Hepatocyte (in vitro differentiated cells): ENCODE measurements around the gene CTCFL. TPM values are rescaled to one million over a fixed set of nuclear protein-coding genes. Genes with fewer than 3 reads are reported as not detected.

ENCODE experiments used
- DNase-seq: peaks from one replicate; pipeline ENCODE4 v3.0.0-alpha.2; 2016; ENCODE audit warnings: low spot score
- H2AFZ ChIP-seq: fragments of 200-600 bp; sonication (generic); 2 replicates; pipeline ENCODE4 v1.6.0; 2016; ENCODE audit warnings: antibody characterized with exemption, mild to moderate bottlenecking
- H3K27ac ChIP-seq: fragments of 200-600 bp; sonication (generic); 2 replicates; pipeline ENCODE4 v1.5.1; 2016; ENCODE audit warnings: mild to moderate bottlenecking
- H3K27me3 ChIP-seq: fragments of 200-600 bp; sonication (generic); 2 replicates; pipeline ENCODE4 v1.6.1; 2016
- H3K36me3 ChIP-seq: fragments of 200-600 bp; sonication (generic); replicated peaks from 2 replicates; pipeline ENCODE4 v1.5.1; 2016; ENCODE audit warnings: low read depth; ENCODE audit not compliant: insufficient read depth
- H3K4me1 ChIP-seq: fragments of 200-600 bp; sonication (generic); 2 replicates; pipeline ENCODE4 v1.5.1; 2016; ENCODE audit warnings: mild to moderate bottlenecking, moderate library complexity; ENCODE audit not compliant: insufficient read depth
- H3K4me2 ChIP-seq: fragments of 200-600 bp; sonication (generic); 2 replicates; pipeline ENCODE4 v1.6.0; 2016
- H3K4me3 ChIP-seq: fragments of 200-600 bp; sonication (generic); 2 replicates; pipeline ENCODE4 v1.5.1; 2016; ENCODE audit warnings: mild to moderate bottlenecking
- H3K79me2 ChIP-seq: fragments of 200-600 bp; sonication (generic); 2 replicates; pipeline ENCODE4 v1.6.0; 2017; ENCODE audit warnings: mild to moderate bottlenecking
- H3K9me2 ChIP-seq: fragments of 200-600 bp; sonication (generic); replicated peaks from 2 replicates; pipeline ENCODE4 v1.6.0; 2017; ENCODE audit warnings: mild to moderate bottlenecking; ENCODE audit not compliant: insufficient read depth
- H3K9me3 ChIP-seq: fragments of 200-600 bp; sonication (generic); 2 replicates; pipeline ENCODE4 v1.5.1; 2016; ENCODE audit warnings: low read depth, mild to moderate bottlenecking
- H4K20me1 ChIP-seq: fragments of 200-600 bp; sonication (generic); 2 replicates; pipeline ENCODE4 v1.6.0; 2016; ENCODE audit warnings: mild to moderate bottlenecking; ENCODE audit not compliant: insufficient read depth, poor library complexity, severe bottlenecking
- EZH2 ChIP-seq: fragments of 200-600 bp; sonication (generic); IDR thresholded peaks from 2 replicates; pipeline ENCODE4 v1.6.1; 2016; ENCODE audit warnings: antibody characterized with exemption, mild to moderate bottlenecking, borderline replicate concordance
- EZH2phosphoT487 ChIP-seq: fragments of 200-600 bp; sonication (generic); IDR thresholded peaks from one replicate; pipeline ENCODE4 v1.6.1; 2018; ENCODE audit warnings: antibody characterized with exemption, mild to moderate bottlenecking, low read depth, moderate library complexity; ENCODE audit not compliant: unreplicated experiment, severe bottlenecking
- WGBS: methylation state at CpG from one replicate; pipeline ENCODE4 v1.1.6; 2016; ENCODE audit warnings: low lambda C conversion rate; ENCODE audit errors: missing lambda C conversion rate; 5-methylcytosine and 5-hydroxymethylcytosine counted together
- polyA plus RNA-seq: library from polyadenylated mRNA; unstranded; fragments of >200 nt; fragmentation: Nextera tagmentation; extraction: Ambion mirVana; gene quantifications from 2 replicates; pipeline ENCODE4 v1.2.1, GENCODE V29; 2016
- total RNA-seq: library from RNA; depleted of rRNA; stranded (reverse); fragments of >200 nt; gene quantifications from 2 replicates; pipeline ENCODE4 v1.2.3, GENCODE V29; 2014
- TF ChIP-seq, protein P1 (sequence below): fragments of 200-600 bp; sonication (generic); IDR thresholded peaks from 2 replicates; pipeline ENCODE4 v1.5.1; 2016; ENCODE audit warnings: antibody characterized with exemption, mild to moderate bottlenecking; ENCODE audit not compliant: poor library complexity

The CTCFL gene
- total and polyA plus RNA-seq, 2 experiments from 2014 or later: not detected

DNA sequence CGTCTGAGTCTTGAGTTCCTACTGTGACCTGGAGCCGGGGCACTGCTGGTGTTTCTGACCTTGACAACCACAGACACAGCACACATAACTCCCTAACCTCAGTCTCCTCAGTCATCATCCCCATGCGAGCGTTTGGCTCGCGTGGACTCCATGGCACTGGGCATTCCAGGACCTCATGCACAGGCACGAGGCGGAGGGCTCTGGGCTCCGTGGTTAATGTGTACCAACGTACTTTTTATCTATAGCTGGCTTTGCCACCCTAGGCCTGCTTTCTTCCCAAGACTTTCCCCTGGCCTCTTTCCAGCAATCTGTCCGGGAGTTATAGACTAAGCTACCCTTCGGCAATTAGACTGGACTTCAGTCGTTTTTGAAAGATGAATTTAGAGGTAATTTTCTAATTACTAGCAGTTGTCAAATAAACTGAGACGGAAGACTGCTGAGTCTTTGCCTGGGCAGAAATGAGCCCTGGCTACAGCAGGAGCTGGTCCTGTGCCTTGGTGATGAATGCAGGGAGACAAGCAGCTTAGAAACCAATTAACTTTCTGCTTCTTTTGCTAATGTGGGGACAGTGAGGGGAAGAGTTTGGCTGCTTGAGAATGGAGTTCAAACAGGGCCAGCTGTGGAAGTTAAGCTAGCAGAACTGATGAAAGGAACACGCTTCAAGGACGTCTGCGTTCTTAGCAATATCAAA is 16.1 kb upstream of the CTCFL start:
- H3K4me3 ChIP-seq: no peak overlapping the region
- no peaks in the 10 kb centered on the region for H3K4me1 ChIP-seq
- no peaks in the 10 kb centered on the region for H3K36me3 ChIP-seq
- no peak for TF ChIP-seq EZH2phosphoT487
- TF ChIP-seq, protein P1, sequence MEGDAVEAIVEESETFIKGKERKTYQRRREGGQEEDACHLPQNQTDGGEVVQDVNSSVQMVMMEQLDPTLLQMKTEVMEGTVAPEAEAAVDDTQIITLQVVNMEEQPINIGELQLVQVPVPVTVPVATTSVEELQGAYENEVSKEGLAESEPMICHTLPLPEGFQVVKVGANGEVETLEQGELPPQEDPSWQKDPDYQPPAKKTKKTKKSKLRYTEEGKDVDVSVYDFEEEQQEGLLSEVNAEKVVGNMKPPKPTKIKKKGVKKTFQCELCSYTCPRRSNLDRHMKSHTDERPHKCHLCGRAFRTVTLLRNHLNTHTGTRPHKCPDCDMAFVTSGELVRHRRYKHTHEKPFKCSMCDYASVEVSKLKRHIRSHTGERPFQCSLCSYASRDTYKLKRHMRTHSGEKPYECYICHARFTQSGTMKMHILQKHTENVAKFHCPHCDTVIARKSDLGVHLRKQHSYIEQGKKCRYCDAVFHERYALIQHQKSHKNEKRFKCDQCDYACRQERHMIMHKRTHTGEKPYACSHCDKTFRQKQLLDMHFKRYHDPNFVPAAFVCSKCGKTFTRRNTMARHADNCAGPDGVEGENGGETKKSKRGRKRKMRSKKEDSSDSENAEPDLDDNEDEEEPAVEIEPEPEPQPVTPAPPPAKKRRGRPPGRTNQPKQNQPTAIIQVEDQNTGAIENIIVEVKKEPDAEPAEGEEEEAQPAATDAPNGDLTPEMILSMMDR: no peak
- TF ChIP-seq EZH2: no peak
- no peak overlapping the region for H3K4me2 ChIP-seq
- DNase-seq: no peak
- no peaks in the 10 kb centered on the region for H4K20me1 ChIP-seq
- no peaks in the 10 kb centered on the region for H3K79me2 ChIP-seq
- no peak overlapping the region for H2AFZ ChIP-seq
- H3K9me2 ChIP-seq: no peaks in the 10 kb centered on the region
- no peaks in the 10 kb centered on the region for H3K9me3 ChIP-seq
- no peaks in the 10 kb centered on the region for H3K27me3 ChIP-seq
- no peak overlapping the region for H3K27ac ChIP-seq
- 69% methylated on average over 17 of the region's 17 CpGs for WGBS

DNA sequence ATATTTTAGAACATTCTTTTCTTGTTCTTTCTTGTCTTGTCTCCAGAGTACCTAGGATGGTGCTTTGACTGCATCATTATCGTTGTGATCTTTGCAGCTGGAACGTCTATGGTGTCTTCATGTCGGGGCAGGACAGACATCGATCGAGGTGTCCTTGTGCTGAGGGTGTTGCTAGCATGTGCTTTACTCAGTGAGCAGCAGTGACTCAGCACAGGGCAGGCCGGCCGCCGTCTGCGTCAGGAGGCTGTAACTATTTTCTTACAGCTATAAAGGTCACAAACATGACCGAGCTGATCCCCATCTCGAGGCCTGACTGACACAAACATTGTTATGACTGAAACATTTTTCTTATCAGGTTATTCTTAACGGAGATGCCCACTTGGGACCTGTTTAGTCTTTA is 14.9 kb upstream of the CTCFL start:
- H3K27ac ChIP-seq: no peak overlapping the region
- no peaks in the 10 kb centered on the region for H3K4me1 ChIP-seq
- H3K9me2 ChIP-seq: no peaks in the 10 kb centered on the region
- no peaks in the 10 kb centered on the region for H4K20me1 ChIP-seq
- H3K4me2 ChIP-seq: no peak overlapping the region
- 87% methylated on average over 12 of the region's 12 CpGs for WGBS
- H3K9me3 ChIP-seq: no peaks in the 10 kb centered on the region
- H3K4me3 ChIP-seq: no peak overlapping the region
- no peaks in the 10 kb centered on the region for H3K27me3 ChIP-seq
- TF ChIP-seq EZH2: no peak
- TF ChIP-seq, protein P1: no peak
- no peak for TF ChIP-seq EZH2phosphoT487
- DNase-seq: no peak
- H3K36me3 ChIP-seq: no peaks in the 10 kb centered on the region
- H2AFZ ChIP-seq: no peak overlapping the region
- H3K79me2 ChIP-seq: no peaks in the 10 kb centered on the region

DNA sequence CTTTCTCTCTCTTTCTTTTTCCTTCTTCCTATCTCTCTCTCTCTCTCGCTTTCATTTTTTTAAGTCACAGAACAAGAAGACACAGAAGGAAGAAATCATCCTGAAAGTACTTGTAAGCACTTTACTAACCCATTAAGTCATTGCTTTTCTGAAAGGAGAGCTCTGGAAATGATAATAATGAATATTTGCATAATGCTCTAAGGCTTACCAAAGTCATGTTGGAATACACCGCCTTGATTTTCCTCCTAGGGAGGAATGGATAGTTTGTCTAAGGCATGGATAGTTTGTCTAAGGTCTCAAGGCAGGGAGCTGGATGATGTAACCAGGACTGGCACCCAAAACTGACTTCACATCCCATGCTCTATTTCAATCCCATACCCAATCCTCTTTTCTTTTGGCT is 12.9 kb upstream of the CTCFL start:
- Histone ChIP-seq H3K27ac (no peak overlapping the region), H3K4me2 (no peak overlapping the region), H3K9me2 (no peaks in the 10 kb centered on the region), H4K20me1 (no peaks in the 10 kb centered on the region), H3K27me3 (no peaks in the 10 kb centered on the region), H3K4me3 (no peak overlapping the region), H2AFZ (no peak overlapping the region), H3K4me1 (no peaks in the 10 kb centered on the region), H3K79me2 (no peaks in the 10 kb centered on the region), H3K36me3 (no peaks in the 10 kb centered on the region), H3K9me3 (no peaks in the 10 kb centered on the region)
- DNase-seq: no peak
- 84% methylated on average over 2 of the region's 2 CpGs for WGBS
- no peak for TF ChIP-seq EZH2phosphoT487
- TF ChIP-seq EZH2: no peak
- TF ChIP-seq, protein P1: no peak
